Tibial artery (tissue), 4 donors: Measurements from ENCODE around the gene TIPRL.

Experiments used
- DNase-seq, 2 donors: peaks; one replicate each; pipeline ENCODE4 v3.0.0-alpha.2; 2019
- H3K27ac ChIP-seq, 2 donors: fragments of 200-600 bp; sonication (generic) in 1 of 2; 1 replicate in 1 of 2; 2 replicates in 1 of 2; pipeline ENCODE4 v1.5.1; 2018 to 2019; ENCODE audit warnings: mild to moderate bottlenecking in 1 of 2
- H3K27me3 ChIP-seq, 2 donors: fragments of 200-600 bp; sonication (generic) in 1 of 2; one replicate each; pipeline versions ENCODE4 v1.5.1 to v1.6.0; 2016 to 2019
- H3K36me3 ChIP-seq, 3 donors: fragments of 200-600 bp; sonication (generic) in 2 of 3; one replicate each; pipeline ENCODE4 v1.5.1; 2016 to 2019; ENCODE audit warnings: mild to moderate bottlenecking in 2 of 3
- H3K4me1 ChIP-seq, 4 donors: fragments of 200-600 bp; sonication (generic) in 2 of 4; 1 replicate in 3 of 4; 2 replicates in 1 of 4; pipeline ENCODE4 v1.5.1; 2016 to 2019
- H3K4me3 ChIP-seq, 2 donors: fragments of 200-600 bp; sonication (generic) in 1 of 2; 1 replicate in 1 of 2; 2 replicates in 1 of 2; pipeline ENCODE4 v1.5.1; 2018 to 2019; ENCODE audit warnings: mild to moderate bottlenecking in 2 of 2
- H3K9me3 ChIP-seq, 3 donors: fragments of 200-600 bp; sonication (generic) in 1 of 3; one replicate each; pipeline ENCODE4 v1.5.1; 2016 to 2019
- CTCF ChIP-seq, 2 experiments: fragments of 200-600 bp in 1 of 2; fragments of 450-650 bp in 1 of 2; IDR thresholded peaks; one replicate each; pipeline ENCODE4 v1.5.1; 2017 to 2019; ENCODE audit warnings: antibody characterized with exemption in 2 of 2, mild to moderate bottlenecking in 1 of 2, moderate library complexity in 1 of 2
- intact Hi-C: fragments of 100-400 bp; cut with DNase I; formaldehyde crosslinking; loops from one replicate; pipeline ENCODE4 v1.15.0; 2023; ENCODE audit warnings: low total_unique reads

Gene TIPRL

GRCh38 chr1:168243636-168244212 lies 65.0 kb downstream of the TIPRL start:
- no peaks in the 10 kb centered on the region for H3K9me3 ChIP-seq
- intact Hi-C loops: no loop called here
- peaks cover 0 to 28% (median 17%) of the 10 kb centered on the region in 4 donors for H3K4me1 ChIP-seq
- H3K27me3 ChIP-seq: no peaks in the 10 kb centered on the region
- TF ChIP-seq CTCF (IDR thresholded peaks at IDR 0.05): no peak
- H3K36me3 ChIP-seq: peaks cover 37 to 84% (median 45%) of the 10 kb centered on the region in 3 donors
- H3K27ac ChIP-seq: peak overlapping the region in 1 of 2 donors; percentile 49
- no peak for DNase-seq
- H3K4me3 ChIP-seq: no peak overlapping the region

- Histone ChIP-seq H3K27me3 (no peaks in the 10 kb centered on the region), H3K4me3 (no peak overlapping the region), H3K9me3 (no peaks in the 10 kb centered on the region), H3K36me3 (peaks cover 23 to 80% (median 41%) of the 10 kb centered on the region in 3 donors), H3K27ac (no peak overlapping the region), H3K4me1 (peaks cover 0 to 28% (median 17%) of the 10 kb centered on the region in 4 donors)
- no peak for TF ChIP-seq CTCF (IDR thresholded peaks at IDR 0.05)
- intact Hi-C loops: no loop called here
- no peak for DNase-seq
Observed at GRCh38 chr1:168245042-168245441, 66.3 kb downstream of the TIPRL start.

- peaks cover 16 to 77% (median 42%) of the 10 kb centered on the region in 3 donors for H3K36me3 ChIP-seq
- H3K27ac ChIP-seq: no peak overlapping the region
- DNase-seq: no peak
- no peaks in the 10 kb centered on the region for H3K9me3 ChIP-seq
- peaks cover 0 to 28% (median 17%) of the 10 kb centered on the region in 4 donors for H3K4me1 ChIP-seq
- intact Hi-C loops: no loop called here
- H3K27me3 ChIP-seq: no peaks in the 10 kb centered on the region
- H3K4me3 ChIP-seq: no peak overlapping the region
- no peak for TF ChIP-seq CTCF (IDR thresholded peaks at IDR 0.05)
Observed at GRCh38 chr1:168246506-168246905, 67.7 kb downstream of the TIPRL start.
